IPS-NIHi11 (cell line): ENCODE data around the gene PCSK6.

Experiments
- DNase-seq: peaks from one replicate; pipeline ENCODE4 v3.0.0; 2012; ENCODE audit warnings: mixed read lengths, low spot score

Gene PCSK6

GRCh38 chr15:101325263-101326025 lies 164.1 kb downstream of the PCSK6 start:
- no peak for DNase-seq

GRCh38 chr15:101324524-101325177 lies 164.9 kb downstream of the PCSK6 start:
- DNase-seq, result no peak

GRCh38 chr15:101323793-101324523 lies 165.5 kb downstream of the PCSK6 start:
- no peak for DNase-seq

DNA sequence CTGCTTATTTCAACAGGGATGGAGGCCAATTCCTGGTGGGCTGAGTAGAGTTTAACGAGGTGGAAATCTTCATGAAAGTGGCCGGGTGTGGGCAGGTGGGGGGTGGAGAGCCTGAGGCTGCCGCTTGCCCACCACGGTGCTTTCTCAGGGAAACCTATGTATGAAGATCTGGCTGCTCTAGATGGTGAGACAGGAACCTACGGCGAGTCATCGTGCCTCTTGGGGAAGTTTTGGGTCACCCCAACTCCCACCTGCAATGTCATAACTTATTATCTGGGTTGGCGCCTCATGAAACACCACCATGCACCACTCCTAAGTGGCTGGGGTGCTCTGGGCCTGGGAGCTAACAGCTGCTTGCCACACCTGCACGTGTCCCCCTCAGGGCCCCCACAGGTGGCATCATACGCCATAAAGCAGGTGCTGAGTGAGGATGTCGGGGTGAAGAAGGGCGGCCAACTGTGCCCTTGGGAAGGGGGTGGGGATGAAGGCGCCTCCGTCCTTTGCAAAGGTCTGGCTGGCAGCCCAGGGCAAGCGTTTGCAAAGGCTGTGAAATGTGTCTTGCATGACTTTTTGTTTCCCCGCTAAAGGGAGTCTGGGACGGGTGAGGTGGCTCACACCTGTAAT lies 166.5 kb downstream of the PCSK6 start:
- no peak for DNase-seq

DNA sequence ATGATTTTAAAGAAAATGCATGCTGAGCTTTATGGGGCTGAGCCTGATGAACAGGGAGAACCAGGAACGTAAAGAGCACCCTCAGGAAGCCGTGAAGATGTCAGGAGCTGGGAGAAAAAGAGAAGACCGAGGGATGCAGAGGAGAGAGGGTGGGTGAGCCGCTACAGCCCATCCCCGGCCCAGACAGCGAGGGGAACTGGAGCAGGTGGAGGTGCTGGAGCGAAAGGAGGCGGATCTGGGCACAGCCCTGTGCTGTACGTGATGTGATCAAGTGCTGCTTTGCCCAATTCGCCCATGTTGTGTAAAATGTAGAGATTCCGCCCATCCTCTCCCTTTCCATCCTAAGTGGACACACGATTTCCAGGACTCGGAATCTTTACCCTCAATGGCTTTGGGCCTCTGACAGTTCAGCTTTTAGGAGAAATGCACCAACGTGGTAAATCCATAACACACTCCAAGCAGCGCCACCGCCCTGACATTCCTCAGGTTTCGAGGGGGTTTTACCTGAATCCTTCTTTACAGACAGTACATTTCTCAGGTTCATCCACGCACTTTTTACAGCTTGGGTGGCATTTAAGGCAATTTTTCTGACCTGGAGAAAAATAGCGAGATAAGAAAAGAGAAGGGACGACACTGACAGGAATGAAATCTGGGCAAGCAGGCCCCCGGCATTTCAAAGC lies 167.4 kb downstream of the PCSK6 start:
- DNase-seq, result no peak

GRCh38 chr15:101320501-101321052 lies 168.9 kb downstream of the PCSK6 start:
- DNase-seq, result peak; percentile 79

- DNase-seq, result peak; percentile 63
Observed at GRCh38 chr15:101318839-101319238, 170.7 kb downstream of the PCSK6 start.

- DNase-seq, result no peak
Observed at GRCh38 chr15:101318147-101318819, 171.2 kb downstream of the PCSK6 start.

DNA sequence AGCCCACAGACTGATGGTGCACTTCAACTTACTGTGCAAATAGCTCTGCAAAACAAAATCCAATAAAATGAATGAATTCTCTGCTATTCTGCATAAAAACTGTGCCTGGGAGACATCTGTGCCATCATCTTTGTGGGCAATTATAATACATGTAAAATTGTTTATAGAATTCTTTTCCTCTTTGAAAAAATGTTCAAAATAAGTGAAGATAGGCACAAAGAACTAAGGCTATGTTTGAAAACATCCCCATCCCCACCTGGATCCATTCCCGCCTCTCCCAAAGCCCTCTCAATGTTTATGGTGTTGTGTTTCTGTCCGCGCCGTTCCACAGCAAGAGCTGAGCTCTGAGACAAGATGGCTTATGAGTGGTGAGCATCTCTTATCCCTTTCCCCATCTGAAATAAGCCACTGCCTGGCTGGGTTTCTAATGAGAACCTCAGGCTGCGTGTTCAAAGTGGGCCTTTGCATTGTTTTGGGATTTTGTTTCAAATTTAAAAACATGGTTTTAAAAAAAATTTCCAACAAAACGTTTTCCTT lies 172.1 kb downstream of the PCSK6 start:
- DNase-seq, result no peak

DNA sequence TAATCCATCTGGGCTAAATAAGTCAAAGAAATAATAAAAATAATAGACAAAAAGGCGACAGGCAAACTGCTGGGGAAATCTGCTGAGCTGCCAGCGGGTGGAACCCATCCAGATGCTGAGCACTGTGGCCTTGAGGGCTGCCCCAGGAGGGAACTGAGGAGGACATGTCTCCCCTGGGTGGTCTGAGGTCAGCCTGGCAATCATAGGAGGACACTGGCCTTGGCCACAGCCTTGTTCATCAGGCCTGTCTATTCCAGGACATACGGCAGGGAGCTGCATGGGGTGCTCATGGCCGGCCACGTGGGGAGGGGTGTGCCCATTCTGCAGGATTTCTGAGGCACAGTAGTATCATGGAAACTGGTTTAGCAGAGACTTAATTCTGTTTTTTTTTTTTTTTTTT lies 173.0 kb downstream of the PCSK6 start:
- DNase-seq, result no peak

- no peak for DNase-seq
Observed at GRCh38 chr15:101315736-101316135, 173.8 kb downstream of the PCSK6 start.

DNA sequence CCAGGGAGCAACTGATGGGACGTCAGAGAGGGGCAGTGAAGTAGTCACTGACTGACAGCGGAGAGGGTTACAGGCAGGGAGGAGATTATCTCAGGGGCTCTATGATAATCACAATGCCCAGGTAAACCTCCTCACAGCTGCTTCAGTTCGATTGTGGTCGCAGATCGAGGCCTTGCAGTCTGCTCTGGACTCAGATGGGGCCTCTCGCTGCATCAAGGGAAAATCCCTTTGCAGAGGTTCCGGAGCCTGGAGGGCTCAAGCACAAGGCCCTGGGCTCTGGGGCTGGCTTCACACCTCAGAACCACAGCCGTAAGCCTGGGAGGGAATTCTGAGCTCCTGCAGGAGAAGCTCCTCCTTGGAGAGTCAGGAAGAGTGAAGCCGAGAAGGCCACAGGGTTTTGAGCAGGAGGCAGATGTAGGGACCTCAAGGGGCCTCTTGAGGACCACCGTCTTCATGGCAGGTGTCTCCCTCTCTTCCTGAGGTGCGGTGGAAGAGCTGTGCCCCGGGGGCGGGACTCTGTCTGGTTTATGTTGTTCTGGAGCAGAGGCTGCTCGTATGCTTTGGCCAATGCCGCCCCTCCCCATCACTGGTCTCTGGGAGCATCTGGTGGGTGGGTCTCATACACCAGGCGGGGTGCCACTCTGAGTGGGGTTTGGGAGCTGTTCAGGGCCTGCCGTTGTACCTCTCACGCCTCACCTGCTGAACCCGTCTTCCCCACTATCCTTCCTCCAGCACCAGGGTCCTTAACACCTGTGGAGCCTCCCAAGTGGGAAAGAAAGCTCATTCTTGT lies 175.0 kb downstream of the PCSK6 start:
- no peak for DNase-seq

GRCh38 chr15:101313041-101313761 lies 176.3 kb downstream of the PCSK6 start:
- no peak for DNase-seq

GRCh38 chr15:101310508-101310907 lies 179.0 kb downstream of the PCSK6 start:
- DNase-seq, result no peak

- DNase-seq, result no peak
Observed at GRCh38 chr15:101310161-101310480, 179.4 kb downstream of the PCSK6 start.

- no peak for DNase-seq
Observed at GRCh38 chr15:101309436-101310160, 179.9 kb downstream of the PCSK6 start.

GRCh38 chr15:101308604-101309435 lies 180.7 kb downstream of the PCSK6 start:
- DNase-seq, result no peak
